HG03039 (cell line): ENCODE data around the gene PUS7.
"Not testable (repeated sequence)": the region's sequence is repeated elsewhere in the genome, so short reads cannot be mapped to it uniquely, and the experiment has no call there.

ENCODE experiments used
- ATAC-seq: cut with Tn5 transposase; IDR thresholded peaks from one replicate; pipeline ENCODE4 v1.9.1; 2021; ENCODE audit warnings: mild to moderate bottlenecking, moderate library complexity; ENCODE audit not compliant: unreplicated experiment

Gene PUS7

GRCh38 chr7:105450177-105450861 is 71.8 kb downstream of the PUS7 start:
- no peak for ATAC-seq

GRCh38 chr7:105448181-105448580 is 73.9 kb downstream of the PUS7 start:
- peak; percentile 56 for ATAC-seq

- ATAC-seq, result no peak
Observed at GRCh38 chr7:105444342-105444987, 77.6 kb downstream of the PUS7 start.

- ATAC-seq, result not testable (repeated sequence)
Observed at GRCh38 chr7:105442214-105442613, 79.9 kb downstream of the PUS7 start.

GRCh38 chr7:105439174-105439893 is 82.7 kb downstream of the PUS7 start:
- no peak for ATAC-seq

- ATAC-seq, result no peak
Observed at GRCh38 chr7:105438847-105439173, 83.3 kb downstream of the PUS7 start.

- no peak for ATAC-seq
Observed at GRCh38 chr7:105438254-105438653, 83.8 kb downstream of the PUS7 start.

GRCh38 chr7:105437356-105437755 is 84.7 kb downstream of the PUS7 start:
- not testable (repeated sequence) for ATAC-seq

- no peak for ATAC-seq
Observed at GRCh38 chr7:105429746-105430612, 92.1 kb downstream of the PUS7 start.

GRCh38 chr7:105426606-105427146 is 95.4 kb downstream of the PUS7 start:
- no peak for ATAC-seq

- ATAC-seq, result no peak
Observed at GRCh38 chr7:105423987-105424386, 98.1 kb downstream of the PUS7 start.

GRCh38 chr7:105413887-105414437 is 108.1 kb downstream of the PUS7 start:
- no peak for ATAC-seq

- not testable (repeated sequence) for ATAC-seq
Observed at GRCh38 chr7:105410774-105411173, 111.3 kb downstream of the PUS7 start.

GRCh38 chr7:105409775-105410174 is 112.3 kb downstream of the PUS7 start:
- not testable (repeated sequence) for ATAC-seq

GRCh38 chr7:105408791-105409410 is 113.2 kb downstream of the PUS7 start:
- ATAC-seq, result no peak
